Neural cell (in vitro differentiated cells): ENCODE data around the gene APOA1. TPM values are rescaled to one million over a fixed set of nuclear protein-coding genes. Genes with fewer than 3 reads are reported as not detected.

Experiments used
- H2AFZ ChIP-seq: fragments of 200-600, 300-800 bp; sonication (generic), shearing (Covaris generic); 2 replicates; pipeline ENCODE4 v1.6.0; 2014; ENCODE audit warnings: low read depth, mild to moderate bottlenecking, antibody characterized with exemption, low read length, moderate library complexity
- H3F3A ChIP-seq: fragments of 200-600 bp; shearing (Covaris generic); 2 replicates; pipeline ENCODE4 v1.6.1; 2016; ENCODE audit warnings: mild to moderate bottlenecking, moderate library complexity, mixed read lengths, antibody characterized with exemption, low read length; ENCODE audit not compliant: insufficient read depth, poor library complexity, severe bottlenecking
- H3K27ac ChIP-seq: fragments of 200-600, 300-800 bp; sonication (generic), shearing (Covaris generic); 2 replicates; pipeline ENCODE4 v1.5.1; 2014; ENCODE audit warnings: mild to moderate bottlenecking, low read length, moderate library complexity
- H3K27me3 ChIP-seq: fragments of 300-800, 200-600 bp; sonication (generic), shearing (Covaris generic); 2 replicates; pipeline ENCODE4 v1.6.0; 2014; ENCODE audit warnings: mild to moderate bottlenecking, low read depth, low read length, moderate library complexity; ENCODE audit not compliant: insufficient read depth
- H3K36me3 ChIP-seq: fragments of 300-800, 200-600 bp; sonication (generic), shearing (Covaris generic); 2 replicates; pipeline ENCODE4 v1.5.1; 2014; ENCODE audit warnings: mild to moderate bottlenecking, antibody characterized with exemption, low read length, moderate library complexity; ENCODE audit not compliant: insufficient read depth
- H3K4me2 ChIP-seq: fragments of 300-800, 200-600 bp; sonication (generic), shearing (Covaris generic); 2 replicates; pipeline ENCODE4 v1.6.0; 2014; ENCODE audit warnings: mild to moderate bottlenecking, low read length
- H3K4me3 ChIP-seq: fragments of 300-800, 200-600 bp; sonication (generic), shearing (Covaris generic); 2 replicates; pipeline ENCODE4 v1.5.1; 2014; ENCODE audit warnings: mild to moderate bottlenecking, low read length, moderate library complexity
- H3K79me2 ChIP-seq: fragments of 200-600 bp; shearing (Covaris generic); replicated peaks from 2 replicates; pipeline ENCODE4 v1.6.0; 2014; ENCODE audit warnings: mild to moderate bottlenecking, low read length, moderate library complexity; ENCODE audit not compliant: insufficient read depth
- H3K9ac ChIP-seq: fragments of 300-800, 200-600 bp; sonication (generic), shearing (Covaris generic); 2 replicates; pipeline ENCODE4 v1.6.1; 2016; ENCODE audit warnings: mild to moderate bottlenecking, low read length, mixed read lengths
- H3K9me2 ChIP-seq: fragments of 200-600 bp; shearing (Covaris generic); 2 replicates; pipeline ENCODE4 v1.6.1; 2016; ENCODE audit warnings: mild to moderate bottlenecking, low read length, mixed read lengths; ENCODE audit not compliant: insufficient read depth
- H3K9me3 ChIP-seq: fragments of 200-600, 300-800 bp; sonication (generic), shearing (Covaris generic); 2 replicates; pipeline ENCODE4 v1.6.1; 2016; ENCODE audit warnings: mild to moderate bottlenecking, mixed run types, low read length, moderate library complexity, mixed read lengths
- H4K20me1 ChIP-seq: fragments of 200-600 bp; shearing (Covaris generic); 2 replicates; pipeline ENCODE4 v1.6.1; 2016; ENCODE audit warnings: mild to moderate bottlenecking, mixed run types; ENCODE audit not compliant: insufficient read depth
- CTCF ChIP-seq: fragments of 450-650 bp; IDR thresholded peaks from 2 replicates; pipeline ENCODE4 v1.5.1; 2014; ENCODE audit warnings: antibody characterized with exemption, mild to moderate bottlenecking, moderate library complexity; ENCODE audit not compliant: poor library complexity, severe bottlenecking
- EP300 ChIP-seq: fragments of 450-650 bp; conservative IDR thresholded peaks from 2 replicates; pipeline ENCODE4 v1.6.1; 2014; ENCODE audit warnings: antibody characterized with exemption, mild to moderate bottlenecking, moderate library complexity; ENCODE audit not compliant: poor library complexity, severe bottlenecking
- EZH2 ChIP-seq: fragments of 200-600, 300-800 bp; shearing (Covaris generic), sonication (generic); IDR thresholded peaks from 2 replicates; pipeline ENCODE4 v1.6.1; 2014; ENCODE audit warnings: antibody characterized with exemption, low read length, borderline replicate concordance, mild to moderate bottlenecking; ENCODE audit not compliant: insufficient read depth, poor library complexity, severe bottlenecking
- MXI1 ChIP-seq: fragments of 450-650 bp; conservative IDR thresholded peaks from 2 replicates; pipeline ENCODE4 v1.6.1; 2014; ENCODE audit warnings: antibody characterized with exemption, mild to moderate bottlenecking; ENCODE audit not compliant: poor library complexity, severe bottlenecking
- POLR2AphosphoS5 ChIP-seq: IDR thresholded peaks from 2 replicates; pipeline ENCODE4 v1.6.1; 2012
- RAD21 ChIP-seq: fragments of 450-650 bp; conservative IDR thresholded peaks from 2 replicates; pipeline ENCODE4 v1.6.1; 2014; ENCODE audit warnings: antibody characterized with exemption, mild to moderate bottlenecking, moderate library complexity
- REST ChIP-seq: IDR thresholded peaks from 2 replicates; pipeline ENCODE4 v1.6.1; 2012; ENCODE audit warnings: borderline replicate concordance
- SMC3 ChIP-seq: fragments of 450-650 bp; conservative IDR thresholded peaks from 2 replicates; pipeline ENCODE4 v1.6.1; 2014; ENCODE audit warnings: antibody characterized with exemption, mild to moderate bottlenecking, moderate library complexity; ENCODE audit not compliant: poor library complexity
- TAF1 ChIP-seq: IDR thresholded peaks from 2 replicates; pipeline ENCODE4 v1.6.1; 2012; ENCODE audit warnings: low read depth
- polyA plus RNA-seq: library from polyadenylated mRNA; depleted of rRNA; stranded (reverse); fragments of >200 nt; gene quantifications from 2 replicates; pipeline ENCODE4 v1.2.3, GENCODE V29; 2014

The APOA1 gene
- polyA plus RNA-seq, 1 donor from 2014 or later = not detected

- Histone ChIP-seq H3K4me2 (peak within 1 kb of the TSS; percentile 99), H3K79me2 (peaks cover 12% of the 10 kb centered on the region), H3K9me3 (no peaks in the 10 kb centered on the region), H3K9ac (peak within 1 kb of the TSS; percentile 82), H3F3A (no peaks in the 10 kb centered on the region), H3K36me3 (no peaks in the 10 kb centered on the region), H4K20me1 (no peaks in the 10 kb centered on the region), H3K27ac (peak within 1 kb of the TSS; percentile 81), H3K4me3 (peak within 1 kb of the TSS; percentile 91), H2AFZ (peak within 1 kb of the TSS; percentile 97), H3K9me2 (no peaks in the 10 kb centered on the region), H3K27me3 (no peaks in the 10 kb centered on the region)
- no peak for TF ChIP-seq EZH2
- TF ChIP-seq REST = peak; percentile 79
- TF ChIP-seq POLR2AphosphoS5 = peak; percentile 93
- TF ChIP-seq MXI1 = peak; percentile 96
- no peak for TF ChIP-seq SMC3
- TF ChIP-seq RAD21 = peak; percentile 21
- peak; percentile 80 for TF ChIP-seq TAF1
- TF ChIP-seq EP300 = peak; percentile 48
- TF ChIP-seq CTCF = peak; percentile 26
These were observed 49.5 kb downstream of the APOA1 start, which contains the start of gene ZPR1 for GRCh38 chr11:116787786-116788486. Gene ZPR1, minus strand, starts transcription at chr11:116788023. Its CDS starts 33 bp downstream, at chr11:116787990.

GRCh38 chr11:116787436-116787785, 50.0 kb downstream of the APOA1 start:
- peak overlapping the region; percentile 99 for H3K4me2 ChIP-seq
- H3K79me2 ChIP-seq = peaks cover 12% of the 10 kb centered on the region
- peak overlapping the region; percentile 97 for H2AFZ ChIP-seq
- peak overlapping the region; percentile 91 for H3K4me3 ChIP-seq
- peak overlapping the region; percentile 41 for H3K27ac ChIP-seq
- no peaks in the 10 kb centered on the region for H3F3A ChIP-seq
- no peaks in the 10 kb centered on the region for H3K9me3 ChIP-seq
- H4K20me1 ChIP-seq = no peaks in the 10 kb centered on the region
- H3K27me3 ChIP-seq = no peaks in the 10 kb centered on the region
- no peak for TF ChIP-seq CTCF
- no peak for TF ChIP-seq POLR2AphosphoS5
- TF ChIP-seq EZH2 = no peak
- TF ChIP-seq MXI1 = no peak
- no peak for TF ChIP-seq EP300
- no peak for TF ChIP-seq SMC3
- no peak for TF ChIP-seq RAD21
- no peak for TF ChIP-seq REST
- no peak for TF ChIP-seq TAF1
- H3K9ac ChIP-seq = peak overlapping the region; percentile 82
- no peaks in the 10 kb centered on the region for H3K36me3 ChIP-seq
- H3K9me2 ChIP-seq = no peaks in the 10 kb centered on the region
